ENCODE measurements around the gene ZG16B.

ZG16B gene

GRCh38 chr16:2808181-2808580 lies 21.9 kb upstream of the ZG16B start:
- no CpG with 5 or more reads among the region's 7 CpGs for WGBS (ENCODE audit: extremely low coverage, insufficient coverage, insufficient read length)
- Histone ChIP-seq H3K18ac (ENCODE audit: low read length) (no peak overlapping the region), H3K79me1 (ENCODE audit: low read length) (no peaks in the 10 kb centered on the region), H3K4me2 (ENCODE audit: low read length) (no peak overlapping the region), H2AFZ (ENCODE audit: insufficient read depth, low read length, poor library complexity) (no peak overlapping the region), H3K9ac (ENCODE audit: low read length) (no peak overlapping the region), H4K12ac (ENCODE audit: low read depth, low read length) (no peak overlapping the region), H3K27ac (ENCODE audit: low read depth, low read length) (no peak overlapping the region), H2BK120ac (ENCODE audit: insufficient read depth, low read length, poor library complexity) (no peak overlapping the region), H3K4ac (ENCODE audit: low read depth, low read length) (no peak overlapping the region), H2AK5ac (ENCODE audit: low read length) (no peak overlapping the region), H3K14ac (ENCODE audit: low read length) (no peak overlapping the region), H4K91ac (ENCODE audit: low read depth, low read length) (no peak overlapping the region), H3K4me3 (ENCODE audit: low read depth, low read length) (no peak overlapping the region), H3K9me3 (ENCODE audit: insufficient read depth, low read depth, low read length) (peaks cover 26% of the 10 kb centered on the region), H2BK12ac (ENCODE audit: low read length) (no peak overlapping the region), H3K27me3 (ENCODE audit: insufficient read depth, low read length) (no peaks in the 10 kb centered on the region), H3K4me1 (ENCODE audit: control insufficient read depth in 1 of 2, insufficient read depth in 2 of 2, low read length in 2 of 2) (no peaks in the 10 kb centered on the region), H3K79me2 (ENCODE audit: control insufficient read depth, insufficient read depth, low read length, poor library complexity) (no peaks in the 10 kb centered on the region), H2BK5ac (ENCODE audit: low read depth, low read length, poor library complexity) (no peak overlapping the region), H3K36me3 (ENCODE audit: control insufficient read depth in 1 of 2, insufficient read depth in 2 of 2, low read length in 2 of 2) (no peaks in the 10 kb centered on the region), H3K23ac (ENCODE audit: low read length) (no peak overlapping the region), H4K8ac (ENCODE audit: low read depth, low read length) (no peak overlapping the region)
- DNase-seq, result no peak

- Histone ChIP-seq H4K8ac (ENCODE audit: low read depth, low read length) (no peak overlapping the region), H3K27ac (ENCODE audit: low read depth, low read length) (no peak overlapping the region), H3K14ac (ENCODE audit: low read length) (no peak overlapping the region), H3K18ac (ENCODE audit: low read length) (no peak overlapping the region), H3K4me3 (ENCODE audit: low read depth, low read length) (no peak overlapping the region), H4K91ac (ENCODE audit: low read depth, low read length) (no peak overlapping the region), H3K79me2 (ENCODE audit: control insufficient read depth, insufficient read depth, low read length, poor library complexity) (no peaks in the 10 kb centered on the region), H3K27me3 (ENCODE audit: insufficient read depth, low read length) (no peaks in the 10 kb centered on the region), H3K23ac (ENCODE audit: low read length) (no peak overlapping the region), H2BK5ac (ENCODE audit: low read depth, low read length, poor library complexity) (no peak overlapping the region), H2BK120ac (ENCODE audit: insufficient read depth, low read length, poor library complexity) (no peak overlapping the region), H3K36me3 (ENCODE audit: control insufficient read depth in 1 of 2, insufficient read depth in 2 of 2, low read length in 2 of 2) (no peaks in the 10 kb centered on the region), H3K9ac (ENCODE audit: low read length) (no peak overlapping the region), H3K79me1 (ENCODE audit: low read length) (no peaks in the 10 kb centered on the region), H3K4me1 (ENCODE audit: control insufficient read depth in 1 of 2, insufficient read depth in 2 of 2, low read length in 2 of 2) (no peaks in the 10 kb centered on the region), H3K9me3 (ENCODE audit: insufficient read depth, low read depth, low read length) (peaks cover 22% of the 10 kb centered on the region), H2AK5ac (ENCODE audit: low read length) (no peak overlapping the region), H3K4ac (ENCODE audit: low read depth, low read length) (no peak overlapping the region), H3K4me2 (ENCODE audit: low read length) (no peak overlapping the region), H2BK12ac (ENCODE audit: low read length) (no peak overlapping the region), H4K12ac (ENCODE audit: low read depth, low read length) (no peak overlapping the region), H2AFZ (ENCODE audit: insufficient read depth, low read length, poor library complexity) (no peak overlapping the region)
- no peak for DNase-seq
- no CpG with 5 or more reads among the region's 3 CpGs for WGBS (ENCODE audit: extremely low coverage, insufficient coverage, insufficient read length)
Observed at GRCh38 chr16:2809149-2809760, 20.8 kb upstream of the ZG16B start.

- H2BK5ac ChIP-seq (ENCODE audit: low read depth, low read length, poor library complexity), result no peak overlapping the region
- no peak overlapping the region for H3K9ac ChIP-seq (ENCODE audit: low read length)
- H2BK12ac ChIP-seq (ENCODE audit: low read length), result no peak overlapping the region
- WGBS (ENCODE audit: extremely low coverage, insufficient coverage, insufficient read length), result no CpG with 5 or more reads among the region's 6 CpGs
- H2BK120ac ChIP-seq (ENCODE audit: insufficient read depth, low read length, poor library complexity), result no peak overlapping the region
- no peak overlapping the region for H4K91ac ChIP-seq (ENCODE audit: low read depth, low read length)
- H3K79me1 ChIP-seq (ENCODE audit: low read length), result no peaks in the 10 kb centered on the region
- H3K4ac ChIP-seq (ENCODE audit: low read depth, low read length), result no peak overlapping the region
- H2AFZ ChIP-seq (ENCODE audit: insufficient read depth, low read length, poor library complexity), result no peak overlapping the region
- no peak overlapping the region for H4K12ac ChIP-seq (ENCODE audit: low read depth, low read length)
- H3K27ac ChIP-seq (ENCODE audit: low read depth, low read length), result no peak overlapping the region
- no peak overlapping the region for H3K4me2 ChIP-seq (ENCODE audit: low read length)
- no peak overlapping the region for H3K14ac ChIP-seq (ENCODE audit: low read length)
- H2AK5ac ChIP-seq (ENCODE audit: low read length), result no peak overlapping the region
- H3K27me3 ChIP-seq (ENCODE audit: insufficient read depth, low read length), result no peaks in the 10 kb centered on the region
- H3K36me3 ChIP-seq (ENCODE audit: control insufficient read depth in 1 of 2, insufficient read depth in 2 of 2, low read length in 2 of 2), result no peaks in the 10 kb centered on the region
- H3K18ac ChIP-seq (ENCODE audit: low read length), result no peak overlapping the region
- peaks cover 11% of the 10 kb centered on the region for H3K9me3 ChIP-seq (ENCODE audit: insufficient read depth, low read depth, low read length)
- H3K4me1 ChIP-seq (ENCODE audit: control insufficient read depth in 1 of 2, insufficient read depth in 2 of 2, low read length in 2 of 2), result no peaks in the 10 kb centered on the region
- no peak overlapping the region for H3K4me3 ChIP-seq (ENCODE audit: low read depth, low read length)
- no peak overlapping the region for H3K23ac ChIP-seq (ENCODE audit: low read length)
- H3K79me2 ChIP-seq (ENCODE audit: control insufficient read depth, insufficient read depth, low read length, poor library complexity), result no peaks in the 10 kb centered on the region
- no peak for DNase-seq
- no peak overlapping the region for H4K8ac ChIP-seq (ENCODE audit: low read depth, low read length)
Observed at GRCh38 chr16:2810651-2811050, 19.5 kb upstream of the ZG16B start.

GRCh38 chr16:2811703-2812471 lies 18.2 kb upstream of the ZG16B start:
- no peak overlapping the region for H4K8ac ChIP-seq (ENCODE audit: low read depth, low read length)
- H3K18ac ChIP-seq (ENCODE audit: low read length), result no peak overlapping the region
- H3K4me3 ChIP-seq (ENCODE audit: low read depth, low read length), result no peak overlapping the region
- no peak overlapping the region for H2BK5ac ChIP-seq (ENCODE audit: low read depth, low read length, poor library complexity)
- no peaks in the 10 kb centered on the region for H3K4me1 ChIP-seq (ENCODE audit: control insufficient read depth in 1 of 2, insufficient read depth in 2 of 2, low read length in 2 of 2)
- H2AK5ac ChIP-seq (ENCODE audit: low read length), result no peak overlapping the region
- no peaks in the 10 kb centered on the region for H3K79me1 ChIP-seq (ENCODE audit: low read length)
- no peak overlapping the region for H3K27ac ChIP-seq (ENCODE audit: low read depth, low read length)
- no peak overlapping the region for H4K12ac ChIP-seq (ENCODE audit: low read depth, low read length)
- no peak overlapping the region for H3K4ac ChIP-seq (ENCODE audit: low read depth, low read length)
- DNase-seq, result no peak
- WGBS (ENCODE audit: extremely low coverage, insufficient coverage, insufficient read length), result no CpG with 5 or more reads among the region's 15 CpGs
- H3K9ac ChIP-seq (ENCODE audit: low read length), result no peak overlapping the region
- H3K36me3 ChIP-seq (ENCODE audit: control insufficient read depth in 1 of 2, insufficient read depth in 2 of 2, low read length in 2 of 2), result no peaks in the 10 kb centered on the region
- no peak overlapping the region for H2BK12ac ChIP-seq (ENCODE audit: low read length)
- H3K23ac ChIP-seq (ENCODE audit: low read length), result no peak overlapping the region
- H2AFZ ChIP-seq (ENCODE audit: insufficient read depth, low read length, poor library complexity), result no peak overlapping the region
- H3K4me2 ChIP-seq (ENCODE audit: low read length), result no peak overlapping the region
- H4K91ac ChIP-seq (ENCODE audit: low read depth, low read length), result no peak overlapping the region
- no peaks in the 10 kb centered on the region for H3K27me3 ChIP-seq (ENCODE audit: insufficient read depth, low read length)
- no peak overlapping the region for H3K14ac ChIP-seq (ENCODE audit: low read length)
- H2BK120ac ChIP-seq (ENCODE audit: insufficient read depth, low read length, poor library complexity), result no peak overlapping the region
- peaks cover 4% of the 10 kb centered on the region for H3K9me3 ChIP-seq (ENCODE audit: insufficient read depth, low read depth, low read length)
- no peaks in the 10 kb centered on the region for H3K79me2 ChIP-seq (ENCODE audit: control insufficient read depth, insufficient read depth, low read length, poor library complexity)
